ENCODE data around the gene DVL2. TPM values are rescaled to one million over a fixed set of nuclear protein-coding genes. Genes with fewer than 3 reads are reported as not detected.

The DVL2 gene
- total and polyA plus RNA-seq, 2 of the 13 experiments (the other 11 are each of a cell fraction or from before 2014, with no cell fraction given): 5.7 to 38.2 TPM

GRCh38 chr17:7242717-7243452 is 8.6 kb upstream of the DVL2 start (continued):
- TF ChIP-seq ZNF20 (CRISPR knock-in tag; IDR thresholded peaks at IDR 0.05): 0 out of 2 replicates have a peak, but pooled peaks have one; percentile 20
- TF ChIP-seq GATAD2A (CRISPR knock-in tag; IDR thresholded peaks at IDR 0.05): peak; percentile 57
- no peak for TF ChIP-seq ZNF558 (CRISPR knock-in tag; IDR thresholded peaks at IDR 0.05; ENCODE audit: borderline replicate concordance)
- TF ChIP-seq BRD4 (CRISPR knock-in tag; IDR thresholded peaks at IDR 0.05): 0 out of 2 replicates have a peak, but pooled peaks have one; percentile 61
- TF ChIP-seq THYN1 (CRISPR knock-in tag; IDR thresholded peaks at IDR 0.05; ENCODE audit: borderline replicate concordance, low read depth): no peak
- peak; percentile 80 for TF ChIP-seq ZNF574 (CRISPR knock-in tag; IDR thresholded peaks at IDR 0.05)
- TF ChIP-seq ZNF44 (CRISPR knock-in tag; IDR thresholded peaks at IDR 0.05): no peak
- TF ChIP-seq, protein P1, sequence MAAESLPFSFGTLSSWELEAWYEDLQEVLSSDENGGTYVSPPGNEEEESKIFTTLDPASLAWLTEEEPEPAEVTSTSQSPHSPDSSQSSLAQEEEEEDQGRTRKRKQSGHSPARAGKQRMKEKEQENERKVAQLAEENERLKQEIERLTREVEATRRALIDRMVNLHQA (CRISPR knock-in tag; IDR thresholded peaks at IDR 0.05): no peak
- TF ChIP-seq ZNF260 (CRISPR knock-in tag; IDR thresholded peaks at IDR 0.05; ENCODE audit: borderline replicate concordance, low read depth): no peak
- TF ChIP-seq ZFX (CRISPR knock-in tag; IDR thresholded peaks at IDR 0.05; ENCODE audit: low read depth): 0 out of 2 replicates have a peak, but pooled peaks have one; percentile 9
- TF ChIP-seq AKNA (CRISPR knock-in tag; IDR thresholded peaks at IDR 0.05; ENCODE audit: borderline replicate concordance): no peak
- TF ChIP-seq ADNP (CRISPR knock-in tag; IDR thresholded peaks at IDR 0.05): no peak
- no peak for TF ChIP-seq ARHGAP35 (CRISPR knock-in tag; IDR thresholded peaks at IDR 0.05; ENCODE audit: borderline replicate concordance)
- TF ChIP-seq EEA1 (CRISPR knock-in tag; IDR thresholded peaks at IDR 0.05; ENCODE audit: borderline replicate concordance): 0 out of 2 replicates have a peak, but pooled peaks have one; percentile 36
- TF ChIP-seq MEIS2 (CRISPR knock-in tag; IDR thresholded peaks at IDR 0.05): peak; percentile 51; the same call in 1 of the 2 replicates
- no peak for TF ChIP-seq EED (CRISPR knock-in tag; IDR thresholded peaks at IDR 0.05)
- TF ChIP-seq HIC2 (CRISPR knock-in tag; IDR thresholded peaks at IDR 0.05; ENCODE audit: low read depth): no peak
- peak; percentile 64 for TF ChIP-seq IKZF5 (CRISPR knock-in tag; IDR thresholded peaks at IDR 0.05)

Data from HepG2 (cell line).